IMR-90 (cell line): Measurements from ENCODE around the gene AJM1. TPM values are rescaled to one million over a fixed set of nuclear protein-coding genes. Genes with fewer than 3 reads are reported as not detected.
A peak's percentile ranks its signal among the peaks of the same experiment; 100 is the strongest.

Experiments
- ATAC-seq: fragments of 200-7000 bp; cut with Tn5 transposase; 2 replicates; pipeline ENCODE4 v1.9.1; 2020; ENCODE audit warnings: low read depth, mild to moderate bottlenecking, moderate library complexity
- BruUV-seq: library from RNA; stranded (reverse); fragments of 400-500 nt; replicated peaks from 2 replicates; lab custom pipeline; 2021; lab: Mats Ljungman, UMichigan
- CTCF ChIA-PET: fragments of 300-600 bp; formaldehyde crosslinking; extraction: SDS; loops from one replicate; lab custom pipeline; 2021; ENCODE audit warnings: antibody characterized with exemption; lab: Yijun Ruan, JAX
- POLR2A ChIA-PET: fragments of 300-600 bp; sonication (Branson Sonifier 250); formaldehyde crosslinking; loops from one replicate; lab custom pipeline; 2022; ENCODE audit warnings: antibody characterized with exemption; ENCODE audit not compliant: unreplicated experiment; lab: Charles Lee
- DNase-seq: peaks from one replicate; pipeline ENCODE4 v3.0.0; 2013
- H2AFZ ChIP-seq: replicated peaks from 2 replicates; pipeline ENCODE3; 2013; ENCODE audit warnings: low read length, mild to moderate bottlenecking; ENCODE audit not compliant: poor library complexity
- H2AK5ac ChIP-seq: 2 replicates; pipeline ENCODE4 v1.6.1; 2013; ENCODE audit warnings: low read depth, low read length, inconsistent platforms
- H2AK9ac ChIP-seq: replicated peaks from 2 replicates; pipeline ENCODE3; 2013; ENCODE audit warnings: mild to moderate bottlenecking, low read depth, low read length, moderate library complexity; ENCODE audit not compliant: poor library complexity
- H2BK120ac ChIP-seq: 2 replicates; pipeline ENCODE4 v1.6.1; 2013; ENCODE audit warnings: low read depth, low read length, inconsistent platforms
- H2BK15ac ChIP-seq: 3 replicates; pipeline ENCODE4 v1.6.1; 2013; ENCODE audit warnings: low read depth, low read length, inconsistent platforms
- H2BK20ac ChIP-seq: 2 replicates; pipeline ENCODE4 v1.6.1; 2013; ENCODE audit warnings: low read depth, mild to moderate bottlenecking, inconsistent platforms, low read length, moderate library complexity
- H2BK5ac ChIP-seq: 2 replicates; pipeline ENCODE4 v1.6.1; 2013; ENCODE audit warnings: mild to moderate bottlenecking, low read depth, low read length, inconsistent platforms; ENCODE audit not compliant: poor library complexity, severe bottlenecking
- H3K14ac ChIP-seq: replicated peaks from 2 replicates; pipeline ENCODE4 v1.6.1; 2013; ENCODE audit warnings: low read depth, low read length, inconsistent platforms
- H3K18ac ChIP-seq: 2 replicates; pipeline ENCODE4 v1.6.1; 2013; ENCODE audit warnings: low read depth, low read length, control low read depth
- H3K23ac ChIP-seq: 2 replicates; pipeline ENCODE4 v1.6.1; 2013; ENCODE audit warnings: low read depth, low read length, inconsistent platforms
- H3K27ac ChIP-seq: 2 replicates; pipeline ENCODE4 v1.5.1; 2013; ENCODE audit warnings: mild to moderate bottlenecking, control low read depth, low read length; ENCODE audit not compliant: insufficient read depth
- H3K27me3 ChIP-seq: 2 replicates; pipeline ENCODE4 v1.6.1; 2013; ENCODE audit warnings: low read length; ENCODE audit not compliant: control insufficient read depth, insufficient read depth
- H3K36me3 ChIP-seq: 2 replicates; pipeline ENCODE4 v1.6.1; 2013; ENCODE audit warnings: low read length, mixed read lengths; ENCODE audit not compliant: control insufficient read depth, insufficient read depth
- H3K4ac ChIP-seq: 2 replicates; pipeline ENCODE4 v1.6.1; 2013; ENCODE audit warnings: low read depth, low read length, inconsistent platforms
- H3K4me1 ChIP-seq: 2 replicates; pipeline ENCODE4 v1.6.1; 2013; ENCODE audit warnings: low read length, mixed read lengths; ENCODE audit not compliant: control insufficient read depth, insufficient read depth
- H3K4me2 ChIP-seq: 2 replicates; pipeline ENCODE4 v1.6.1; 2013; ENCODE audit warnings: low read depth, mild to moderate bottlenecking, control low read depth, low read length, moderate library complexity
- H3K4me3 ChIP-seq: 2 replicates; pipeline ENCODE4 v1.5.1; 2013; ENCODE audit warnings: low read depth, mild to moderate bottlenecking, control low read depth, low read length, moderate library complexity; ENCODE audit not compliant: insufficient read depth
- H3K56ac ChIP-seq: 2 replicates; pipeline ENCODE4 v1.6.1; 2013; ENCODE audit warnings: low read length, inconsistent platforms; ENCODE audit not compliant: insufficient read depth; ENCODE audit errors: extremely low read depth
- H3K79me1 ChIP-seq, 2 experiments: 2 replicates each; pipeline ENCODE4 v1.6.1; 2013; ENCODE audit warnings: low read length in 2 of 2, inconsistent platforms in 1 of 2, low read depth in 1 of 2
- H3K9ac ChIP-seq: 2 replicates; pipeline ENCODE4 v1.6.1; 2013; ENCODE audit warnings: low read depth, low read length, control low read depth
- H3K9me1 ChIP-seq: 2 replicates; pipeline ENCODE4 v1.6.1; 2013; ENCODE audit warnings: low read length, inconsistent platforms; ENCODE audit not compliant: insufficient read depth
- H3K9me3 ChIP-seq: 2 replicates; pipeline ENCODE4 v1.6.1; 2013; ENCODE audit warnings: low read length; ENCODE audit not compliant: control insufficient read depth, insufficient read depth
- H4K20me1 ChIP-seq: 2 replicates; pipeline ENCODE4 v1.6.1; 2013; ENCODE audit warnings: low read length, inconsistent platforms; ENCODE audit not compliant: insufficient read depth
- H4K5ac ChIP-seq: 2 replicates; pipeline ENCODE4 v1.6.1; 2013; ENCODE audit warnings: mild to moderate bottlenecking, low read depth, low read length, control low read depth
- H4K8ac ChIP-seq, 2 experiments: 2 replicates each; pipeline ENCODE4 v1.6.1; 2013; ENCODE audit warnings: low read depth in 2 of 2, low read length in 2 of 2, control low read depth in 1 of 2, inconsistent platforms in 1 of 2
- H4K91ac ChIP-seq: 2 replicates; pipeline ENCODE4 v1.6.1; 2013; ENCODE audit warnings: low read depth, low read length, inconsistent platforms; ENCODE audit not compliant: insufficient read depth
- MAZ ChIP-seq: IDR thresholded peaks from 2 replicates; pipeline ENCODE4 v1.6.1; 2012; ENCODE audit warnings: low read depth, mild to moderate bottlenecking, low read length, improper control_type of control experiment, moderate library complexity, borderline replicate concordance
- RCOR1 ChIP-seq: IDR thresholded peaks from 2 replicates; pipeline ENCODE4 v1.6.1; 2012; ENCODE audit warnings: mild to moderate bottlenecking, low read length, improper control_type of control experiment; ENCODE audit not compliant: insufficient replicate concordance
- SMC3 ChIP-seq: fragments of 150-350 bp; IDR thresholded peaks from 2 replicates; pipeline ENCODE4 v1.6.1; 2016; ENCODE audit warnings: low read depth, mild to moderate bottlenecking, antibody characterized with exemption, low read length, moderate library complexity
- USF2 ChIP-seq: fragments of 150-350 bp; IDR thresholded peaks from 2 replicates; pipeline ENCODE4 v1.6.1; 2017; ENCODE audit warnings: mild to moderate bottlenecking, antibody characterized with exemption, low read length, low read depth
- WGBS, 2 experiments: methylation state at CpG; one replicate each; pipeline versions ENCODE4 v1.1.5 to v1.1.7; 2013; ENCODE audit warnings: missing lambda C conversion rate in 2 of 2; ENCODE audit not compliant: insufficient read length in 1 of 2; ENCODE audit errors: extremely low coverage in 2 of 2; 5-methylcytosine and 5-hydroxymethylcytosine counted together
- dilution Hi-C: fragments of 300-500 bp; cut with HindIII; formaldehyde crosslinking; loops from one replicate; pipeline ENCODE4 v1.14.3; 2018; ENCODE audit warnings: low sequenced_read_pairs; ENCODE audit not compliant: unreplicated experiment
- in situ Hi-C: fragments of 300-500 bp; cut with MboI; formaldehyde crosslinking; loops from 3 replicates; pipeline ENCODE4 v1.14.3; 2019; ENCODE audit warnings: low sequenced_read_pairs, inconsistent platforms, mixed read lengths
- intact Hi-C: fragments of 100-400 bp; cut with micrococcal nuclease; formaldehyde crosslinking; loops from 2 replicates; pipeline ENCODE4 v1.10.0; 2022
- polyA plus RNA-seq, 3 experiments: library from polyadenylated mRNA; depleted of rRNA; stranded (reverse); fragments of >200 nt; gene quantifications; 2 replicates each; pipeline ENCODE4 v1.2.3, GENCODE V29; 2012; ENCODE audit warnings: low replicate concordance in 1 of 3
- total RNA-seq: library from RNA; depleted of rRNA; stranded (reverse); fragments of >200 nt; gene quantifications from 2 replicates; pipeline ENCODE4 v1.2.3, GENCODE V29; 2012

Gene AJM1
- total and polyA plus RNA-seq, 2 of the 4 experiments (the other 2 are of a cell fraction), result 0.18 to 1.5 TPM

GRCh38 chr9:136840140-136840876 lies 2.0 kb upstream of the AJM1 start:
- H4K5ac ChIP-seq, result no peak overlapping the region
- DNase-seq (no peak), ATAC-seq (no peak)
- no peak overlapping the region for H4K8ac ChIP-seq
- TF ChIP-seq SMC3 (no peak), USF2 (no peak), MAZ (no peak; the same call in 1 of the 2 replicates), RCOR1 (no peak)
- H3K14ac ChIP-seq, result no peak overlapping the region
- H3K4me2 ChIP-seq, result no peak overlapping the region
- no peak overlapping the region for H2BK5ac ChIP-seq
- H4K20me1 ChIP-seq, result peaks cover 17% of the 10 kb centered on the region
- peaks cover 7% of the 10 kb centered on the region; the same call in 1 of the 2 replicates for H3K9me1 ChIP-seq
- no peak overlapping the region for H2BK120ac ChIP-seq
- dilution Hi-C loops (no loop called here), intact Hi-C loops (no loop called here), in situ Hi-C loops (no loop called here)
- H2BK15ac ChIP-seq, result no peak overlapping the region
- CTCF ChIA-PET, result no interaction called here
- H3K18ac ChIP-seq, result no peak overlapping the region
- H2AK5ac ChIP-seq, result no peak overlapping the region
- no peak overlapping the region for H3K27ac ChIP-seq
- no peak overlapping the region for H2BK20ac ChIP-seq
- H2AK9ac ChIP-seq, result peak overlapping the region; percentile 87
- no peak overlapping the region for H3K9ac ChIP-seq
- peaks cover 13% of the 10 kb centered on the region for H3K36me3 ChIP-seq
- H4K91ac ChIP-seq, result no peak overlapping the region
- no peak overlapping the region for H3K4ac ChIP-seq
- H3K56ac ChIP-seq, result no peak overlapping the region
- peaks cover 9% of the 10 kb centered on the region for H3K4me1 ChIP-seq
- no peak overlapping the region for H3K4me3 ChIP-seq
- H3K27me3 ChIP-seq, result peaks cover 5% of the 10 kb centered on the region; the same call in 1 of the 2 replicates
- POLR2A ChIA-PET, result interaction anchor here (0.6 kb wide), 1 partner anchor 23 kb away, joined by 6 read pairs; no protein-coding TSS in a partner anchor
- WGBS, 2 experiments, result 88% methylated on average over 3 of the region's 32 CpGs; no CpG with 5 or more reads in 1 of the 2 experiments
- H3K23ac ChIP-seq, result no peak overlapping the region
- no peak overlapping the region for H2AFZ ChIP-seq
- H3K9me3 ChIP-seq, result no peaks in the 10 kb centered on the region
- peaks cover 0 to 6% of the 10 kb centered on the region in 2 experiments; a peak in 1 of 4 replicates for H3K79me1 ChIP-seq
- TSS peak; percentile 82 for BruUV-seq
